Activated T-cell treated with anti-CD3 and anti-CD28 coated beads, Interleukin-2, amount 50 U/mL, for 1 hour (primary cell): ENCODE results near the gene ATF7.

Experiments
- DNase-seq: peaks from one replicate; pipeline ENCODE4 v3.0.0-alpha.2; 2020

ATF7 gene

GRCh38 chr12:53499266-53500141 lies 126.7 kb downstream of the ATF7 start, which contains the start of gene MAP3K12:
TSS of gene MAP3K12 (minus strand) at chr12:53499458. CDS start at chr12:53487391, 12,067 bp downstream.
- DNase-seq, result peak; percentile 69

GRCh38 chr12:53498235-53498630 lies 127.9 kb downstream of the ATF7 start:
- no peak for DNase-seq

DNA sequence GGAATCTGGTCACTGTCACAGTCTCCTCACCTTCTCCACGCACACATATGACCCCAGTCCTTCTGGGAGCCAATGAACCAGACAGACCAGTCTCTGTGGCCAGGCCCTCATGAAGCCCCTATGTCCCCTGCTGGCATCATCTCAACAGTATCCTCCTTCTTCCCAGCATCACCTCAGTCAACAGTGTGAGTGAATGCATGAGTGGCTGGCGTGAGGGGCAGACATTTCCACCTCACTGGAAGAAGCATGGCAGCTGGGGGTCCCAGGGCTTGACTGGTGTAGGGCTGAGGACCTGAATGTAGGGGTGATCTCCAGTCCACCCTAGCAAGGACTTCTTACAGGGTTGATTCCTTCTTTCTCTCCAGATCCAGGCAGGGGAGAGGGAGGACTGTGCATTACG lies 128.7 kb downstream of the ATF7 start:
- no peak for DNase-seq

GRCh38 chr12:53496752-53497032 lies 129.5 kb downstream of the ATF7 start:
- no peak for DNase-seq

DNA sequence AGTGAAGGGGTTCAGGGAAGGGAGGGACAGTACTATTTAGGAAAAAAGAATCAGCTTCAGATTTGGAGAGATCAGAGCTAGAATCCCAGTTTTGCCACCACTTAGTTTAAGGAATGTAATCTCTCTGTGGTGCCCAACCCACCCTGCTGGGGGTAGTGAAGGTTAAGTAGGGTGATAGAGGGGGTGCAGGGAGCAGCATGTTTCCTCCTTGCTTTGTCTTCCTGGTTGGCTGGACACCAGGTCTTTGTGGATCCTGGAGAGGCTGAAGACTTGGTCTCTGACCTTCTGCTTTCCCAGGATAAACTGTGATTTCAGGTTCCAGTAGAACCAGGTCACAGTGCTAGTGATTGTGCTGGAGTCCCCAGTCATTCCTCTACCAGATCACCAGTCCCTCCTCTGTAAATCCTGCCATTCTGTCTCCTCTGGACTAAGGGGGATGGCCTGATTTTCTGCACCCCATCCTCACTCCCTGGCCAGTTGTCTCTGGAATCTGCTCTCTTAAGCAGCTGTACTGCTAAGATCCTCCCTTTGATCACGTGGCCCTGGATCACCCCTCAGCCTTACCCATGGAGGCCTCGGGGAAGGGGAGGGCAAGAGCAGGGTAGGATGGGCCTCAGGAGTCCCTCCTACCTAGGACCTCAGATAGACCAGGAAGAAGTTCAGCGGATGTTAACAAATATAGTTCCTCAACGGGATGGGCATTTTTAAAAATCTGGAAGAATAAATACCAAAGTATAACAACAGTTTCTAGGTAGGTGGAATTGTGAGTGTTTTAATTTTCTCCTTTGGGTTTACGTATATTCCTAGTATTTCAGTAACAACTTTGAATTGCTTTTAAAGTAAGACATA lies 130.1 kb downstream of the ATF7 start:
- DNase-seq, result no peak

- no peak for DNase-seq
Measured at GRCh38 chr12:53493610-53494391, 132.4 kb downstream of the ATF7 start.

GRCh38 chr12:53492830-53493609 lies 133.2 kb downstream of the ATF7 start:
- peak; percentile 86 for DNase-seq

DNA sequence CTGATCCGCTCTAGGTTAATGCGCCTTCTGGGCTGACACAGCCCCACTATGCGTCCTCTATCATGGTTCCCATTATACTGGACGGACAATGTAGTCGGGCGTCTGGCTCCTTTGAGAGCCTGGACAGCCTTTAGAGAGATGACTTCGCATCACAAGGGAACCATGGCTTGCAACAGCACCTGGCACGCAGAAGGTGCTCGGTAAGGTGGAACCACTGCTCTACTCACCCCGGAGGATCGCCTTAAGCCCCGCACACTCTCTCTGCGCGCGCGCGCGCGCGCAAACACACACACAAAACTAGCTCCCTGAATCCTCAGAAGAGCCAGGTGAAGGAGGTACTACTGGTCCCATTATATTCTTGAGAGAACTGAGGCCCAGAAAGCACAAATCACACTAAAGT lies 134.0 kb downstream of the ATF7 start:
- DNase-seq, result no peak

- DNase-seq, result no peak
Measured at GRCh38 chr12:53489242-53489864, 136.8 kb downstream of the ATF7 start.

GRCh38 chr12:53486736-53487487 lies 139.3 kb downstream of the ATF7 start:
- DNase-seq, result no peak

GRCh38 chr12:53485955-53486735 lies 140.0 kb downstream of the ATF7 start:
- DNase-seq, result peak; percentile 18

DNA sequence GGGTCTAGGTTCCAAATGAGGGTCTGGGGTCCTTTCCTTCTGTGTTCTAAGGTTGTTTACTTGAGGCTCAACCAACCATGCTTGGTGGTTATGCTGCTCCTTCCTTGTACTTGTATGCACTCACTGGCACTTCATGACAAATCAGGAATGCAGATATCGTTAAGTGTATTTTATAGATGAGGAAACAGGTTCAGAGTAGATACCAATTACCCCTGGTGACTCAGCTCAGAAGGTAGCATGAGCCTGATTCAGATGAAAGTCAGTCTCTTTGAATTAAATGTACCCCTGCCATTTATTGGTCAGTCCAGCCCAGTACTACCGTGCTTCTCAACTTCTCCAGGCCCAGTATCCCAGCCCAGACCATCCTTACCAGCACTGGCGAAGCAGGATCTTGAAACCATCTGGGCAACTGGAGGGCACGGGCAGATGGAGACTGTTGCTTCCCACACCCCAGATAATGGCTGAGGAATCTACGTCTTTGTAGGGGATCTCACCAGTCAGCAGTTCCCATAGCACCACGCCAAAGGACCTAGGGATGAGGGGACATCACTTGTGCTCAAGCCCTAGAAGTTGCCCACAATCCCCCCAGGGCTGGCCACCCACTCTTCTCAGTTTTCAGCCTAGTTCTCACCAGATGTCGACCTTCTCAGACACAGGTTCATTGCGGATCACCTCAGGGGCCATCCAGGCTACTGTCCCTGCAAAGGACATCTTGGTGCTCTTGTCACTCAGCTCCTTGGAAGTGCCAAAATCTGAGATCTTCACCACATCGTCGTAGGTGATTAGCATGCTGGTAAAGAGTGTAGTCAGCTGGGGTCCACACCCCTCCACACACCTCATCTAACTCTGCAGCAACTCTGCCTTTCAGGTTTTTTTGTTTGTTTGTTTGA lies 141.3 kb downstream of the ATF7 start:
- DNase-seq, result peak; percentile 16

GRCh38 chr12:53483979-53484377 lies 142.2 kb downstream of the ATF7 start:
- no peak for DNase-seq

DNA sequence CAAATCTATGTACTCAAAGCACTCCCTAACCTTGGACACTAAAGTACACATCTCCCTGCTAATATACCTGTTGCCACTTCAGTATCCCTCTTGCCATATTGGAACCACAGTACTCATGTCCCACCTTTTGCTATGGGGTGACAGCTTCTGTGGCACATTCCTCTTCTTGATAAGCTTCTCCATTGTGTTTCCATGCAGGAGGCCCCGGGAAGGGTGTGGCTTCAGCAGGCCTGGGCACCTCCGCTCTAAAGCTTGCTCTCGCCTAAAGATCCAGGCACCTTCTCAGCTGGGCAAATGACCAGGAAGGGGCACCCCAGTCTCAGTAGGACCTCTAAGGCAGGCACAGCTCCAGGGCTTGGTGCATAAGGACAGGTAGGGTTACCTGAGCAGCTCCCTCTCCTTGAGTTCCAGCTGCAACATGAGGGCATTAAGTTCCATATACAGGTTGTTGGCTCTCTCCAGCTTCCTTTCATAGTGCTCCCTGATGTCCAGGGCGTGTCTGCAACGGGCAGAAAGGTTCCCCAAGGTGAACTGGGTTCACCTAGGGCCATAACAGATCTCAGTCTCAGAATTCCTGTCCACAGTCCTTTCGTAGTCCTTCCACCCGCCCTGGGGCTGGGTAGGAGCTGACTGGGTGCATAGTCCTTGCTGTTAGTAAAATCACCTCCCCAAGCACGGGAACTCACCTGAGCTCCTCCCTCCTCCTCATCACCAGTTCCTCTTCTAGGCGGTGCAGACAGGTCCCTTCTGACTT lies 142.8 kb downstream of the ATF7 start:
- peak; percentile 23 for DNase-seq

- peak; percentile 21 for DNase-seq
Measured at GRCh38 chr12:53482626-53483168, 143.5 kb downstream of the ATF7 start.

DNA sequence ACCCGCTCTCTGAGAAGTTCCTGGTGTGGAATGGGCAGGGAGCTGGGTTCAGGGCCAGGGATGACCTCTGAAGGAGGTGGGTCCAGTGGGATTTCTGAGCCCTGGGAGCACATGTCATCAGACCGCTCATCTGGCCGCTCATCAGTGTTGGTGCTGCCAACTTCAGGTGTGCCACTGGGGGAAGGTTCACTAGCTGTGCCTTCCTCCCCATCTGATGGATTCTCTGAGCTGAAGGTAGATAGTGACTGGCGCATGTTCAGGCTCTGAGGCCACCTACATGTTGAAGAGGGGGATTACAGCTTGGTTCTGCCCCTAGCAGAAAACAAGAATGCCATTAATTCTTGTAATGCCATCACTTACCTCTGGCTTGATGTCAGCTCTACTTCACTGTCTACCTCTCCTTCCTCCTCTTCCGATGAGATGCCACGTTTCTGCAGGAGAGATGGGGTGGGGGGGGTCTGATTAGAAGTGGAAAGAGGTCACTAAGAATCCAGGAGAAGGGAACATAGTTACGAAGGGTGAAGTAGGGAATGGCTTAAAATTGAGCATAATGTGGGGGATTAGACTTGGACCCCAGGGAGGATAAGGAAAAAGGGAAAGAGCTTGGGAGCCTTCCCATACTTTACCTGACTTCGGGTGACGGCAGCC lies 144.1 kb downstream of the ATF7 start:
- DNase-seq, result peak; percentile 20

- DNase-seq, result peak; percentile 14
Measured at GRCh38 chr12:53481458-53481857, 144.7 kb downstream of the ATF7 start.
